ENCODE measurements around the gene MTMR10. TPM values are rescaled to one million over a fixed set of nuclear protein-coding genes. Genes with fewer than 3 reads are reported as not detected.

Gene MTMR10
- polyA plus RNA-seq, 1 donor: 26.8 TPM

DNA sequence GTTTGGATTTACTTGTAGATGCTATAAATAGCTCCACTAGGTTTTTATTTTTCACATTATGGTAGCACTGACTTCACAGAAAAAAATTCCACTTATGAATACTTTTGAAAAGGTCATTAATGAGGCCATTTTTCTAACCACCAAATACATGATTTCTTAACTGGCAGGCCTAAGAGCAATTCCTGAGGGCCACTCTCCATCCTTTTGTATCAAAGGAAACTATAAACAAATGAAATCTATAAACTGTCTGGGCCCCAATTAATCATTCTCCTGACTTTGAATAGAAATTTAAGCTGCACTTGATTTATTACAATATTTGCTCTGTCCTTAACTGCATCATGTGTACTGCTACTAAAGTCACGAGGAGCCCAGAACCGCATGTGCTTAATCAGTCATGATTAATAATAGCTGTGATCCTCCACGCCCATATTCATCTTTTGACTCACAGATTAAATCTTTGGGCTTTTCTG, 25.1 kb upstream of the MTMR10 start:
- no peak for DNase-seq
- Histone ChIP-seq H3K4me3 (ENCODE audit: low read length) (no peak overlapping the region), H3K36me3 (ENCODE audit: control insufficient read depth, insufficient read depth, low read length) (no peaks in the 10 kb centered on the region), H3K4me1 (ENCODE audit: control insufficient read depth, insufficient read depth, low read length) (no peaks in the 10 kb centered on the region), H3K27ac (ENCODE audit: low read length) (no peak overlapping the region), H3K9me3 (ENCODE audit: control insufficient read depth, low read depth, low read length) (peaks cover 23% of the 10 kb centered on the region), H3K27me3 (ENCODE audit: control insufficient read depth, insufficient read depth, low read length) (no peaks in the 10 kb centered on the region)
- no CpG with 5 or more reads among the region's 3 CpGs for WGBS (ENCODE audit: insufficient coverage, low lambda C conversion rate)

DNA sequence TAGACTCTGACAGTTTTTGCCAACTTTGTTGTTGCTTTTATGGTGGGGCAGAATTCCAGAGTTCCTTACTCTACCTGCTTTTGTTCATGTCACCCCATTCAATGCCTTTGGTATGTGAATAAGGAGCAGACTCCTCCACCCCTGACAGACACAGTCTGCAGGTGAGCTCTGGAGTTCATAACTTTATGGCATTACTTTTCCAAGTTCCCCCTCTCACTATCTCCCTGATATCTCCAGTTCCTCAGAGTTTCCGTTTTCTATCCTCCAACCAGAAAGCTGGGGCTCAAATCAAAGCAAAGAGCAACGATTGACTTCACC, 23.1 kb upstream of the MTMR10 start:
- Histone ChIP-seq H3K36me3 (ENCODE audit: control insufficient read depth, insufficient read depth, low read length) (no peaks in the 10 kb centered on the region), H3K4me3 (ENCODE audit: low read length) (no peak overlapping the region), H3K27ac (ENCODE audit: low read length) (no peak overlapping the region), H3K4me1 (ENCODE audit: control insufficient read depth, insufficient read depth, low read length) (no peaks in the 10 kb centered on the region), H3K27me3 (ENCODE audit: control insufficient read depth, insufficient read depth, low read length) (no peaks in the 10 kb centered on the region), H3K9me3 (ENCODE audit: control insufficient read depth, low read depth, low read length) (peaks cover 24% of the 10 kb centered on the region)
- no peak for DNase-seq
- no CpG with 5 or more reads among the region's 2 CpGs for WGBS (ENCODE audit: insufficient coverage, low lambda C conversion rate)

DNA sequence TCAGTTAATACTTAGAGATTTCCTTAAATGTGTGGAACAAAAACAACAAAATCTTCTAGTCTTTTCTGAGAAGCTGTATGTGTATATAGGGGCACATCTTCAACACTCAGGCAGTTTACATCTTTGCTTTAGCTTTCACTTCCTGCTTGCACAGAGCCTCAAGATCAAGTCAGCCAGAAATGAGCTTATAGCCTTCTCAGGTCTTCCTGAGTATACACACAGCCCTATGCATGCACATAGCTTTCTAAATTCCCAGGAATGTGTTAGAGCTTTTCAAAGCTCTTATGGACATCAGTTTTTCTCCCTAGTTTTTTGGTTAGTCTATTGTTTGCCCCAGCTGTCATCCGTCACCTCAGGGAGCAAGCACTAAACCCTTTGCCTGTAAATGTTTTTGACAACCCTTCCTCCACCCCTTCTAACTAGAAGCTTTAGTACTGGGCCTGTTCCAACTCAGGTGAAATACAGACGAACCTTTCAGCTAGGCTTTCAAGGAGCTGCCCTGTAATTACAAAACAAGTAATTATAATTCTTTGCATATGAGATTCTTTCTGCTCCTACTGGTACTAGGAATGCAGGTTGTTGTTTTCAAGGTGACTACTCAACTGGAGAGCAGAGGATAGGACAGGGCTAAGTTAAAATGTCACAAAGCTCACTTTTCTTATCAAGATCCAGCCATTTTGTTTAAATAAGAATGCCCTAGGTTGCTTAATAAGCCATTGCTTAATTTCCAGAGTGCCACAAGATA, 22.6 kb upstream of the MTMR10 start:
- Histone ChIP-seq H3K9me3 (ENCODE audit: control insufficient read depth, low read depth, low read length) (peaks cover 24% of the 10 kb centered on the region), H3K4me3 (ENCODE audit: low read length) (no peak overlapping the region), H3K4me1 (ENCODE audit: control insufficient read depth, insufficient read depth, low read length) (no peaks in the 10 kb centered on the region), H3K27ac (ENCODE audit: low read length) (no peak overlapping the region), H3K36me3 (ENCODE audit: control insufficient read depth, insufficient read depth, low read length) (no peaks in the 10 kb centered on the region), H3K27me3 (ENCODE audit: control insufficient read depth, insufficient read depth, low read length) (no peaks in the 10 kb centered on the region)
- DNase-seq: no peak
- WGBS (ENCODE audit: insufficient coverage, low lambda C conversion rate): 86% methylated on average over 1 of the region's 2 CpGs

DNA sequence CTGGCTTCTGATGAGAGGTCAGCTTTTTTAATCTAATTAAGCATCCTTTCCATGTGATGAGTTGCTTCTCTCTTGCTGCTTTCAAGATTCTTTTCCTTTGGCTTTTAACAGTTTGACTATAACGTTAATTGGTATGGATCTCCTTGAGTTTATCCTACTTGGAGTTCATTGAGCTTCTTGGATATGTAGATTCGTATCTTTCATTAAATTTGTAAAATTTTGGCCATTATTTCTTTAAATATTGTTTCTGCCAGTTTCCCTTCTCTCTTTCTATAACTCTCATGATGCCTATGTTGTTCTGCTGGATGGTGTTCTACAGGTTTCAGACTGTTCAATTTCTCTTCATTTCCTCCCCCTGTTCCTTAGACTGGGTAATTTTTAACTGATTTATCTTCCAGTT, 21.0 kb upstream of the MTMR10 start:
- no peaks in the 10 kb centered on the region for H3K36me3 ChIP-seq (ENCODE audit: control insufficient read depth, insufficient read depth, low read length)
- H3K27ac ChIP-seq (ENCODE audit: low read length): no peak overlapping the region
- peaks cover 24% of the 10 kb centered on the region for H3K9me3 ChIP-seq (ENCODE audit: control insufficient read depth, low read depth, low read length)
- DNase-seq: no peak
- H3K4me1 ChIP-seq (ENCODE audit: control insufficient read depth, insufficient read depth, low read length): no peaks in the 10 kb centered on the region
- H3K4me3 ChIP-seq (ENCODE audit: low read length): no peak overlapping the region
- no peaks in the 10 kb centered on the region for H3K27me3 ChIP-seq (ENCODE audit: control insufficient read depth, insufficient read depth, low read length)
- WGBS (ENCODE audit: insufficient coverage, low lambda C conversion rate): 89% methylated on average over 2 of the region's 2 CpGs

DNA sequence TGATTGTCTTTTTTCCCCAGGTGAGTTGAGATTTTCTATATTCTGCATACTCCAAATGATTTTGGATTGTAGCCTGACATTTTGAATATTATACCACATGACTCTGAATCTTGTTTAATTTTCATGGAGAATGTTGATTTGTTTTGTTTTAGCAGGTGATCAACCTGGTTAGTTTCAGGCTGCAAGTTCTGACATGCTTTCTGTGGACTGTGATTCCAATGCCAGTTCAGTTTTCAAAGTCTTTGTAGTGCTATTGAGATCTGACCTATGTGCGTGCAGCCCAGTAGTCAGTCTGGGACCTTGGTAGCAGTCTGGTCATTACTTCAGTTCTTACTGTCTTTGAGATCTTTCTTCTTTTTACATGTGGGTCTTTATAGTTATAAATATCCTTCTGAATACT, 18.6 kb upstream of the MTMR10 start:
- no CpG with 5 or more reads among the region's 1 CpG for WGBS (ENCODE audit: insufficient coverage, low lambda C conversion rate)
- DNase-seq: no peak
- Histone ChIP-seq H3K27ac (ENCODE audit: low read length) (no peak overlapping the region), H3K4me3 (ENCODE audit: low read length) (no peak overlapping the region), H3K9me3 (ENCODE audit: control insufficient read depth, low read depth, low read length) (peaks cover 24% of the 10 kb centered on the region), H3K4me1 (ENCODE audit: control insufficient read depth, insufficient read depth, low read length) (no peaks in the 10 kb centered on the region), H3K36me3 (ENCODE audit: control insufficient read depth, insufficient read depth, low read length) (no peaks in the 10 kb centered on the region), H3K27me3 (ENCODE audit: control insufficient read depth, insufficient read depth, low read length) (no peaks in the 10 kb centered on the region)

DNA sequence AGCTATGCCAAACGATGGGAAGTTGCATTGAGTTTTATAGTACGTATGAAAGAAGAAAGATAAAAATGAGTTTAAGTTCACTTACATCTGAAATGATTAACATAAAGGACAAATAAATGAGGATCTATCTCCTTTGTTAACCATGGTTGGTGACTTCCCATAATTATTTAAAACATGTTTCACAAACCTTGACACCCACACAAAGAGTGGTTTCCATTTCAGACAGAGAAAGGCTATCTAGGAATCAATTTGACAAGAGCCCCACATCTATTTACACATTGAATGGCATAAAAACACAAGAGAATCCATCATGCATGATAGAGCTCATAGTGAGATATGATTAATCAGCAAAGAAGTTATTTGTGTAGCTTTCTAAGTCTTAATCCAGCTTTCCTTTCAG, 14.2 kb upstream of the MTMR10 start:
- no peak overlapping the region for H3K27ac ChIP-seq (ENCODE audit: low read length)
- H3K27me3 ChIP-seq (ENCODE audit: control insufficient read depth, insufficient read depth, low read length): peaks cover 2% of the 10 kb centered on the region
- H3K36me3 ChIP-seq (ENCODE audit: control insufficient read depth, insufficient read depth, low read length): no peaks in the 10 kb centered on the region
- no peaks in the 10 kb centered on the region for H3K4me1 ChIP-seq (ENCODE audit: control insufficient read depth, insufficient read depth, low read length)
- no peak overlapping the region for H3K4me3 ChIP-seq (ENCODE audit: low read length)
- WGBS (ENCODE audit: insufficient coverage, low lambda C conversion rate): 80% methylated on average over 1 of the region's 2 CpGs
- DNase-seq: no peak
- H3K9me3 ChIP-seq (ENCODE audit: control insufficient read depth, low read depth, low read length): no peaks in the 10 kb centered on the region

DNA sequence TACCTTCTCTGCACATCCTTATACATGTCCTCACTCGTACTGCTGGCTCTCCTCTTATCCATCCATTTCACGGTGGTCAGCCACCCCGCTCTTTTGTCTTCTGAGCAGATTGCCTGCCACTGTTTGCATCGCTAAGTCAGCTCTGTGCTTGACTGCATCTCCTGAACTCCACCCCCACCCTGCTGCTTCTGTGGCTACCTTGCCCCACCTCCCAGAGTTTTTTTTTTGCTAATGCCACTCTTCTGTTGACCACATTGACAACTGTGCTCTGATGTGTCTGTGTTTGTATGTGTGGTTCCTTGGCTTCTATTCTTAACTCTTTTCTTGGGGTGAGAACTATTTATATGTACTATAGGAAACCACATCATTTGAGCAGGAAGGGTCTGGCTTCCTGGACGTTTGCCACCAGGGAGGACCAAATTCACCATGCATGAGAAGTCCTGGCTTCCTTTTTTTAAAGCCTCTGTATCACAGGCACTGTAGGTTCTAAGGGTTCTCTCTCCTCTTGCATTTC, 12.8 kb upstream of the MTMR10 start:
- no peaks in the 10 kb centered on the region for H3K4me1 ChIP-seq (ENCODE audit: control insufficient read depth, insufficient read depth, low read length)
- H3K27ac ChIP-seq (ENCODE audit: low read length): no peak overlapping the region

DNA sequence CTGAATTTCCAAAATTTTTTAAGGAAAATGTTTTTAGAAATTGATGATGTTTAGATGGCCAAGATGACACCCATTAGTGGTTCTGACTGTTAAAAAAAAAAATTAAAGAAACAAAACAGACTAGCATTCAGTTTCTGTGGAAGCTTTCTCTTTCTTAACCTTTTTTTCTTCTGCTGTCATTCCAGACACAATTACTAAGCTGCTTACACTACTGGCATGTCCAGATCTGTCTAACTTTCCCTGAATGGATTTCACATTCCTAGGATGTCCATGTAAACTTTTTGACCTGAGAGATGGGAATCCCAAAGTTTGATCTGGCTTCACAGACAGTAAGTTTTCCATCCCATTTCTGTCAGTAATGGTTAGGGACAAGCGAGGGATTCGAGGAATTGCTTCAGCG, 10.3 kb upstream of the MTMR10 start:
- no peak overlapping the region for H3K27ac ChIP-seq (ENCODE audit: low read length)
- no peak for DNase-seq
- peaks cover 2% of the 10 kb centered on the region for H3K27me3 ChIP-seq (ENCODE audit: control insufficient read depth, insufficient read depth, low read length)
- H3K36me3 ChIP-seq (ENCODE audit: control insufficient read depth, insufficient read depth, low read length): no peaks in the 10 kb centered on the region
- no CpG with 5 or more reads among the region's 3 CpGs for WGBS (ENCODE audit: insufficient coverage, low lambda C conversion rate)
- no peak overlapping the region for H3K4me3 ChIP-seq (ENCODE audit: low read length)
- H3K4me1 ChIP-seq (ENCODE audit: control insufficient read depth, insufficient read depth, low read length): no peaks in the 10 kb centered on the region
- no peaks in the 10 kb centered on the region for H3K9me3 ChIP-seq (ENCODE audit: control insufficient read depth, low read depth, low read length)

More for the DNA sequence above, 12.8 kb upstream of the MTMR10 start:
- Histone ChIP-seq H3K27me3 (ENCODE audit: control insufficient read depth, insufficient read depth, low read length) (peaks cover 2% of the 10 kb centered on the region), H3K9me3 (ENCODE audit: control insufficient read depth, low read depth, low read length) (no peaks in the 10 kb centered on the region), H3K36me3 (ENCODE audit: control insufficient read depth, insufficient read depth, low read length) (no peaks in the 10 kb centered on the region), H3K4me3 (ENCODE audit: low read length) (no peak overlapping the region)
- no CpG with 5 or more reads among the region's 5 CpGs for WGBS (ENCODE audit: insufficient coverage, low lambda C conversion rate)
- DNase-seq: no peak

DNA sequence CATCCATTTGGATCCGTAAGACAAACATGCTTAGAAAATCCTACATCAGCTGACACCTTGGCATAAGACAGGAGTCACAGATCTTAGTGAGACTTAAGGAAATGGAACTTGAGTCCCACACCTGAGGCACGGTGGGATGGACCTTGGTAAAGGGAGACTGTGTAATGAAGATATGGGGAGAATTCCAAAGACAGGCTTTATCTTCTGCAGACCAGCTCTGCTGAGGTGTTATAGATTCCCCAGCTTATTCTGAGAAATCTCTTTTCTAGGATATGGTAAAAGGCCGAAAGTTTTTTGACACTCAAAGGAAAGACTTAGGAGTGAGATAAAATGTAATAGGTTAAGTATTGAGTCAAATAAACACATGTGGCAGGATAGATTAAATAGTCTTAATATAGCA, 8.3 kb upstream of the MTMR10 start:
- Histone ChIP-seq H3K36me3 (ENCODE audit: control insufficient read depth, insufficient read depth, low read length) (no peaks in the 10 kb centered on the region), H3K9me3 (ENCODE audit: control insufficient read depth, low read depth, low read length) (no peaks in the 10 kb centered on the region), H3K27ac (ENCODE audit: low read length) (no peak overlapping the region), H3K4me1 (ENCODE audit: control insufficient read depth, insufficient read depth, low read length) (no peaks in the 10 kb centered on the region), H3K27me3 (ENCODE audit: control insufficient read depth, insufficient read depth, low read length) (peaks cover 2% of the 10 kb centered on the region), H3K4me3 (ENCODE audit: low read length) (no peak overlapping the region)
- DNase-seq: peak in 1 of 2 donors; percentile 32
- 67% methylated on average over 1 of the region's 3 CpGs for WGBS (ENCODE audit: insufficient coverage, low lambda C conversion rate)

DNA sequence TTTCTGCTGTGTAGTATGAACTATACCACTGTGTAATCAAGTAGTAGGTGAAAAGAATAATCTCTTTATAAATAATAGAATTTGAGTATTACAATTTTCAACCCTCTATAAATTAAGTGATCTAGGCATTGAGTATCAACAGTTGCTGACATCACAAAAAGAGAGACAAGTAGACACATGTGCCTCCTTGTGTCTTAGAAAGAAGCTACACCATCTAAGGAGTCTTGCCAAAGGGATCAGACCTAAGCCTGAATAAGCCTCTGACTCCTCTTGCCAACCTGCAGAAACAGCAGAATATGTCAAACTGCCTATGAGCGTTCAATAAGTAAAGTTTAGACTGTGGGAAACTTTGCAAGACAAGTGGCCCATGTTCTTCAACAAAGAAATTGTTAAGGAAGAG, 5.8 kb upstream of the MTMR10 start:
- Histone ChIP-seq H3K4me1 (ENCODE audit: control insufficient read depth, insufficient read depth, low read length) (peaks cover 2% of the 10 kb centered on the region), H3K4me3 (ENCODE audit: low read length) (no peak overlapping the region), H3K27me3 (ENCODE audit: control insufficient read depth, insufficient read depth, low read length) (no peaks in the 10 kb centered on the region), H3K36me3 (ENCODE audit: control insufficient read depth, insufficient read depth, low read length) (no peaks in the 10 kb centered on the region), H3K27ac (ENCODE audit: low read length) (no peak overlapping the region), H3K9me3 (ENCODE audit: control insufficient read depth, low read depth, low read length) (no peaks in the 10 kb centered on the region)
- DNase-seq: no peak
- 86% methylated on average over 1 of the region's 1 CpG for WGBS (ENCODE audit: insufficient coverage, low lambda C conversion rate)
